Glutamatergic neuron (in vitro differentiated cells): ENCODE measurements around the gene ZFR. TPM values are rescaled to one million over a fixed set of nuclear protein-coding genes. Genes with fewer than 3 reads are reported as not detected.
A peak's percentile ranks its signal among the peaks of the same experiment; 100 is the strongest.

Experiments used
- DNase-seq: peaks from one replicate; pipeline ENCODE4 v3.0.0; 2022
- H3K27ac Mint-ChIP-seq: one replicate; pipeline ENCODE4 v1.8.0; 2020; ENCODE audit warnings: mild to moderate bottlenecking, mixed read lengths, inconsistent platforms; ENCODE audit not compliant: unreplicated experiment
- H3K27me3 Mint-ChIP-seq: one replicate; pipeline ENCODE4 v1.8.0; 2020; ENCODE audit warnings: mild to moderate bottlenecking, moderate library complexity, mixed read lengths, inconsistent platforms; ENCODE audit not compliant: unreplicated experiment
- H3K36me3 Mint-ChIP-seq: one replicate; pipeline ENCODE4 v1.8.0; 2020; ENCODE audit warnings: mild to moderate bottlenecking, mixed read lengths, inconsistent platforms; ENCODE audit not compliant: unreplicated experiment
- H3K4me1 Mint-ChIP-seq: one replicate; pipeline ENCODE4 v1.8.0; 2020; ENCODE audit warnings: mild to moderate bottlenecking, low read depth, mixed read lengths, inconsistent platforms; ENCODE audit not compliant: unreplicated experiment
- H3K4me3 Mint-ChIP-seq: one replicate; pipeline ENCODE4 v1.8.0; 2020; ENCODE audit warnings: mild to moderate bottlenecking, mixed read lengths, inconsistent platforms; ENCODE audit not compliant: unreplicated experiment
- H3K9me3 Mint-ChIP-seq: one replicate; pipeline ENCODE4 v1.8.0; 2020; ENCODE audit warnings: mild to moderate bottlenecking, moderate library complexity, mixed read lengths, inconsistent platforms; ENCODE audit not compliant: unreplicated experiment
- CTCF ChIP-seq: fragments of 200-600 bp; sonication (generic); IDR thresholded peaks from one replicate; pipeline ENCODE4 v1.5.0; 2021; ENCODE audit not compliant: partially characterized antibody, unreplicated experiment
- total RNA-seq: library from RNA; stranded (reverse); fragmentation: NEBNext Ultra II Directional; extraction: Animal tissue kit (Norgen Biotek cat#: 25700); gene quantifications from one replicate; pipeline ENCODE4 v1.2.1, GENCODE V29; 2021; ENCODE audit not compliant: unreplicated experiment

The ZFR gene
- total RNA-seq, 1 donor from 2014 or later = 84.5 TPM

GRCh38 chr5:32428426-32428825, 16.1 kb downstream of the ZFR start:
- peaks cover 2% of the 10 kb centered on the region for H3K4me1 Mint-ChIP-seq
- TF ChIP-seq CTCF = no peak
- H3K4me3 Mint-ChIP-seq = no peak overlapping the region
- peaks cover 12% of the 10 kb centered on the region for H3K36me3 Mint-ChIP-seq
- H3K9me3 Mint-ChIP-seq = peaks cover 7% of the 10 kb centered on the region
- H3K27me3 Mint-ChIP-seq = peaks cover 2% of the 10 kb centered on the region
- DNase-seq = no peak
- H3K27ac Mint-ChIP-seq = no peak overlapping the region

GRCh38 chr5:32426440-32427151, 17.9 kb downstream of the ZFR start:
- no peak for TF ChIP-seq CTCF
- DNase-seq = no peak
- Mint-ChIP-seq H3K27ac (peak overlapping the region; percentile 38), H3K9me3 (peaks cover 7% of the 10 kb centered on the region), H3K36me3 (peaks cover 12% of the 10 kb centered on the region), H3K27me3 (peaks cover 2% of the 10 kb centered on the region), H3K4me3 (no peak overlapping the region), H3K4me1 (peaks cover 6% of the 10 kb centered on the region)

- H3K27me3 Mint-ChIP-seq = peaks cover 2% of the 10 kb centered on the region
- no peak for TF ChIP-seq CTCF
- H3K27ac Mint-ChIP-seq = no peak overlapping the region
- H3K9me3 Mint-ChIP-seq = peaks cover 5% of the 10 kb centered on the region
- DNase-seq = no peak
- H3K36me3 Mint-ChIP-seq = peaks cover 10% of the 10 kb centered on the region
- H3K4me1 Mint-ChIP-seq = peaks cover 16% of the 10 kb centered on the region
- no peak overlapping the region for H3K4me3 Mint-ChIP-seq
These were observed 21.8 kb downstream of the ZFR start for GRCh38 chr5:32422697-32423096.

GRCh38 chr5:32421075-32421474, 23.5 kb downstream of the ZFR start:
- Mint-ChIP-seq H3K27ac (no peak overlapping the region), H3K4me3 (no peak overlapping the region), H3K27me3 (peaks cover 2% of the 10 kb centered on the region), H3K36me3 (no peaks in the 10 kb centered on the region), H3K4me1 (peaks cover 16% of the 10 kb centered on the region), H3K9me3 (peaks cover 4% of the 10 kb centered on the region)
- no peak for DNase-seq
- TF ChIP-seq CTCF = no peak

GRCh38 chr5:32420506-32420905, 24.0 kb downstream of the ZFR start:
- DNase-seq = no peak
- peaks cover 2% of the 10 kb centered on the region for H3K27me3 Mint-ChIP-seq
- H3K4me3 Mint-ChIP-seq = no peak overlapping the region
- no peak for TF ChIP-seq CTCF
- no peaks in the 10 kb centered on the region for H3K36me3 Mint-ChIP-seq
- H3K4me1 Mint-ChIP-seq = peaks cover 16% of the 10 kb centered on the region
- peaks cover 4% of the 10 kb centered on the region for H3K9me3 Mint-ChIP-seq
- peak overlapping the region; percentile 22 for H3K27ac Mint-ChIP-seq
